ENCODE results near the gene GNAL.

- TF ChIP-seq CTCF (IDR thresholded peaks at IDR 0.05) (no peak), POLR2AphosphoS5 (IDR thresholded peaks at IDR 0.05) (no peak), EP300 (IDR thresholded peaks at IDR 0.05) (no peak), POLR2A (IDR thresholded peaks at IDR 0.05) (no peak)
Measured at GRCh38 chr18:11821208-11821607, 132.1 kb downstream of the GNAL start.
